Measurements from ENCODE around the gene ZNF160.

GRCh38 chr19:53102756-53103233 is 427 bp downstream of the ZNF160 start:
- TF ChIP-seq CTCF (conservative IDR thresholded peaks at IDR 0.05 in 1 of 2, IDR thresholded peaks at IDR 0.05 in 1 of 2; ENCODE audit: low read depth in 1 of 2, low read length in 2 of 2) (no peak), EZH2 (IDR thresholded peaks at IDR 0.05; ENCODE audit: low read length, missing control alignments) (no peak)
